Liver (tissue), 9 donors: ENCODE measurements around the gene PDE4B. TPM values are rescaled to one million over a fixed set of nuclear protein-coding genes. Genes with fewer than 3 reads are reported as not detected.

ENCODE experiments used
- DNase-seq: peaks from one replicate; pipeline ENCODE4 v3.0.0-alpha.2; 2017; ENCODE audit warnings: low spot score
- H3K27ac ChIP-seq, 2 donors: one replicate each; pipeline ENCODE4 v1.7.0; 2013; ENCODE audit warnings: inconsistent platforms in 2 of 2, low read length in 2 of 2, control low read depth in 1 of 2, low read depth in 1 of 2, mild to moderate bottlenecking in 1 of 2
- H3K27me3 ChIP-seq, 4 donors: one replicate each; pipeline versions ENCODE4 v1.6.1 to v1.7.0; 2013; ENCODE audit warnings: low read length in 3 of 4, inconsistent platforms in 1 of 4, mild to moderate bottlenecking in 1 of 4, moderate library complexity in 1 of 4; ENCODE audit not compliant: control insufficient read depth in 4 of 4, insufficient read depth in 4 of 4
- H3K36me3 ChIP-seq, 4 donors: one replicate each; pipeline versions ENCODE4 v1.6.1 to v1.7.0; 2013; ENCODE audit warnings: low read length in 3 of 4, mild to moderate bottlenecking in 3 of 4, low read depth in 1 of 4, moderate library complexity in 1 of 4; ENCODE audit not compliant: control insufficient read depth in 4 of 4, insufficient read depth in 3 of 4
- H3K4me1 ChIP-seq, 4 donors: one replicate each; pipeline versions ENCODE4 v1.6.1 to v1.7.0; 2013; ENCODE audit warnings: low read length in 3 of 4, mild to moderate bottlenecking in 3 of 4, moderate library complexity in 1 of 4; ENCODE audit not compliant: control insufficient read depth in 4 of 4, insufficient read depth in 4 of 4
- H3K4me3 ChIP-seq, 3 donors: one replicate each; pipeline versions ENCODE4 v1.6.1 to v1.7.0; 2013; ENCODE audit warnings: low read length in 3 of 3, control low read depth in 1 of 3, low read depth in 1 of 3, mild to moderate bottlenecking in 1 of 3
- H3K9ac ChIP-seq, 2 donors: one replicate each; pipeline ENCODE4 v1.7.0; 2013; ENCODE audit warnings: low read length in 2 of 2, mild to moderate bottlenecking in 2 of 2, moderate library complexity in 2 of 2, control low read depth in 1 of 2, low read depth in 1 of 2
- H3K9me3 ChIP-seq, 4 donors: one replicate each; pipeline versions ENCODE4 v1.6.1 to v1.7.0; 2013; ENCODE audit warnings: low read length in 3 of 4; ENCODE audit not compliant: control insufficient read depth in 4 of 4
- ATF3 ChIP-seq: IDR thresholded peaks from 2 replicates; pipeline ENCODE4 v1.6.1; 2016; ENCODE audit warnings: antibody characterized with exemption
- CTCF ChIP-seq: fragments of 150-350 bp; IDR thresholded peaks from 2 replicates; pipeline ENCODE4 v1.5.1; 2017; ENCODE audit warnings: improper control_type of control experiment, low read depth, low read length; ENCODE audit not compliant: missing input control
- EGR1 ChIP-seq, 2 donors: IDR thresholded peaks; 2 replicates each; pipeline ENCODE4 v1.6.1; 2016 to 2018; ENCODE audit warnings: antibody characterized with exemption in 2 of 2, low read depth in 2 of 2
- FOXA1 ChIP-seq: IDR thresholded peaks from 2 replicates; pipeline ENCODE4 v1.6.1; 2016; ENCODE audit warnings: antibody characterized with exemption
- FOXA2 ChIP-seq: IDR thresholded peaks from 2 replicates; pipeline ENCODE4 v1.6.1; 2016; ENCODE audit warnings: antibody characterized with exemption
- GABPA ChIP-seq, 2 donors: IDR thresholded peaks in 1 of 2; conservative IDR thresholded peaks in 1 of 2; 2 replicates each; pipeline ENCODE4 v1.6.1; 2016; ENCODE audit warnings: antibody characterized with exemption in 2 of 2, mild to moderate bottlenecking in 1 of 2, moderate library complexity in 1 of 2
- HNF4A ChIP-seq, 2 donors: conservative IDR thresholded peaks; 2 replicates each; pipeline ENCODE4 v1.6.1; 2016; ENCODE audit warnings: antibody characterized with exemption in 2 of 2, mild to moderate bottlenecking in 2 of 2
- HNF4G ChIP-seq: IDR thresholded peaks from 2 replicates; pipeline ENCODE4 v1.6.1; 2016; ENCODE audit warnings: antibody characterized with exemption
- JUND ChIP-seq, 2 donors: IDR thresholded peaks; 2 replicates each; pipeline ENCODE4 v1.6.1; 2016; ENCODE audit warnings: antibody characterized with exemption in 2 of 2
- MAX ChIP-seq: IDR thresholded peaks from 2 replicates; pipeline ENCODE4 v1.6.1; 2016; ENCODE audit warnings: antibody characterized with exemption
- NR2F2 ChIP-seq: IDR thresholded peaks from 2 replicates; pipeline ENCODE4 v1.6.1; 2016; ENCODE audit warnings: antibody characterized with exemption
- RAD21 ChIP-seq, 2 donors: IDR thresholded peaks; 2 replicates each; pipeline ENCODE4 v1.6.1; 2016; ENCODE audit warnings: antibody characterized with exemption in 2 of 2, mild to moderate bottlenecking in 2 of 2
- REST ChIP-seq: IDR thresholded peaks from 2 replicates; pipeline ENCODE4 v1.6.1; 2016; ENCODE audit warnings: antibody characterized with exemption, mild to moderate bottlenecking
- RXRA ChIP-seq, 2 donors: IDR thresholded peaks; 2 replicates each; pipeline ENCODE4 v1.6.1; 2017 to 2018; ENCODE audit warnings: antibody characterized with exemption in 2 of 2, mild to moderate bottlenecking in 1 of 2
- SP1 ChIP-seq: IDR thresholded peaks from 2 replicates; pipeline ENCODE4 v1.6.1; 2018; ENCODE audit warnings: antibody characterized with exemption, mild to moderate bottlenecking
- TAF1 ChIP-seq: conservative IDR thresholded peaks from 2 replicates; pipeline ENCODE4 v1.6.1; 2016; ENCODE audit warnings: antibody characterized with exemption, mild to moderate bottlenecking
- YY1 ChIP-seq: IDR thresholded peaks from 2 replicates; pipeline ENCODE4 v1.6.1; 2016; ENCODE audit warnings: antibody characterized with exemption, mild to moderate bottlenecking
- ZBTB33 ChIP-seq: IDR thresholded peaks from 2 replicates; pipeline ENCODE4 v1.6.1; 2016; ENCODE audit warnings: antibody characterized with exemption
- WGBS: extraction: QIAGEN DNeasy Blood & Tissue Kit; methylation state at CpG from one replicate; pipeline ENCODE4 v1.1.7; 2013; 5-methylcytosine and 5-hydroxymethylcytosine counted together
- polyA plus RNA-seq, 2 donors: library from polyadenylated mRNA; stranded (reverse) in 1 of 2; unstranded in 1 of 2; fragments of 200-250 nt in 1 of 2; fragments of >200 nt in 1 of 2; fragmentation: Nextera tagmentation in 1 of 2; extraction: Ambion mirVana in 1 of 2; gene quantifications; one replicate each; pipeline versions ENCODE4 v1.2.1 to v1.2.3, GENCODE V29; 2013 to 2015
- total RNA-seq, 2 donors: library from RNA; depleted of rRNA; stranded (reverse); fragments of >200 nt; gene quantifications; one replicate each; pipeline ENCODE4 v1.2.3, GENCODE V29; 2014
- donor health status: healthy.
- donor health status: healthy.
- donor health status: healthy.
- donor health status: healthy.
- donor health status: healthy.

The PDE4B gene
- total and polyA plus RNA-seq, 4 donors = 1.9 to 3.9 (median 2.7) TPM

- Histone ChIP-seq H3K4me1 (no peaks in the 10 kb centered on the region), H3K27me3 (no peaks in the 10 kb centered on the region), H3K9me3 (peaks cover 0 to 3% (median 0%) of the 10 kb centered on the region in 4 donors), H3K27ac (no peak overlapping the region), H3K9ac (no peak overlapping the region), H3K4me3 (no peak overlapping the region), H3K36me3 (no peaks in the 10 kb centered on the region)
- 56% methylated on average over 3 of the region's 3 CpGs for WGBS
- no peak for DNase-seq
- TF ChIP-seq JUND (IDR thresholded peaks at IDR 0.05) (no peak), CTCF (no peak), YY1 (no peak), REST (no peak)
Measured at GRCh38 chr1:65751961-65752360, 40.7 kb upstream of the PDE4B start.

GRCh38 chr1:65756616-65757015 is 36.1 kb upstream of the PDE4B start:
- H3K27ac ChIP-seq = no peak overlapping the region
- peaks cover 0 to 3% (median 0%) of the 10 kb centered on the region in 4 donors for H3K9me3 ChIP-seq
- no peaks in the 10 kb centered on the region for H3K27me3 ChIP-seq
- no peak overlapping the region for H3K4me3 ChIP-seq
- no peaks in the 10 kb centered on the region for H3K36me3 ChIP-seq
- no peak for DNase-seq
- no peak overlapping the region for H3K9ac ChIP-seq
- H3K4me1 ChIP-seq = peaks cover 0 to 2% (median 0%) of the 10 kb centered on the region in 4 donors
- TF ChIP-seq NR2F2 (no peak), REST (no peak), ZBTB33 (no peak), FOXA1 (no peak), HNF4G (no peak), GABPA (IDR thresholded peaks at IDR 0.05 in 1 of 2, conservative IDR thresholded peaks at IDR 0.05 in 1 of 2) (no peak), FOXA2 (no peak), HNF4A (conservative IDR thresholded peaks at IDR 0.05) (no peak), JUND (IDR thresholded peaks at IDR 0.05) (no peak), YY1 (no peak), TAF1 (no peak), ATF3 (no peak), MAX (no peak), SP1 (no peak), EGR1 (IDR thresholded peaks at IDR 0.05; ENCODE audit: low read depth in 2 of 2) (no peak), RAD21 (IDR thresholded peaks at IDR 0.05) (no peak), CTCF (no peak), RXRA (IDR thresholded peaks at IDR 0.05) (no peak)
